Activated T-cell treated with anti-CD3 and anti-CD28 coated beads, Interleukin-2, amount 50 U/mL, for 72 hours (primary cell): Measurements from ENCODE around the gene DQX1. TPM values are rescaled to one million over a fixed set of nuclear protein-coding genes. Genes with fewer than 3 reads are reported as not detected.
A peak's percentile ranks its signal among the peaks of the same experiment; 100 is the strongest.

Source experiments
- ATAC-seq, 2 donors: fragments of 150-1000 bp; cut with Tn5 transposase; replicated peaks in 1 of 2; 2 replicates each; pipeline ENCODE4 v1.10.0; 2021; ENCODE audit warnings: moderate library complexity in 2 of 2, mild to moderate bottlenecking in 1 of 2
- DNase-seq, 2 donors: peaks; one replicate each; pipeline ENCODE4 v3.0.0; 2021 to 2022; ENCODE audit warnings: mixed read lengths in 1 of 2
- H3K27ac Mint-ChIP-seq: one replicate; pipeline ENCODE4 v1.8.0; 2022; ENCODE audit warnings: mild to moderate bottlenecking, moderate library complexity, mixed read lengths
- H3K27me3 Mint-ChIP-seq: one replicate; pipeline ENCODE4 v1.8.0; 2022; ENCODE audit warnings: low read depth, mixed read lengths
- H3K36me3 Mint-ChIP-seq, 2 donors: one replicate each; pipeline ENCODE4 v1.8.0; 2022; ENCODE audit warnings: mixed read lengths in 2 of 2, mild to moderate bottlenecking in 1 of 2; ENCODE audit not compliant: insufficient read depth in 2 of 2
- H3K4me1 Mint-ChIP-seq: one replicate; pipeline ENCODE4 v1.8.0; 2022; ENCODE audit warnings: low read depth, mixed read lengths
- H3K4me3 Mint-ChIP-seq, 2 donors: one replicate each; pipeline ENCODE4 v1.8.0; 2022; ENCODE audit warnings: mild to moderate bottlenecking in 2 of 2, mixed read lengths in 2 of 2, moderate library complexity in 2 of 2
- H3K9me3 Mint-ChIP-seq, 2 donors: one replicate each; pipeline ENCODE4 v1.8.0; 2022; ENCODE audit warnings: mixed read lengths in 2 of 2
- total RNA-seq, 2 donors: library from RNA; stranded (reverse); gene quantifications; one replicate each; pipeline ENCODE4 v1.2.3, GENCODE V29; 2022

DQX1 gene
- total RNA-seq, 2 donors from 2014 or later, result 1.5 to 1.9 TPM

GRCh38 chr2:74524005-74524404 lies 2.0 kb downstream of the DQX1 start:
- H3K4me1 Mint-ChIP-seq, result peaks cover 18% of the 10 kb centered on the region
- peaks cover 14% of the 10 kb centered on the region for H3K27me3 Mint-ChIP-seq
- H3K36me3 Mint-ChIP-seq, result peaks cover 16% of the 10 kb centered on the region in 2 donors
- peaks cover 0 to 3% of the 10 kb centered on the region in 2 donors for H3K9me3 Mint-ChIP-seq
- no peak overlapping the region for H3K4me3 Mint-ChIP-seq
- DNase-seq (no peak), ATAC-seq (no peak)
- no peak overlapping the region for H3K27ac Mint-ChIP-seq

GRCh38 chr2:74522516-74522915 lies 3.5 kb downstream of the DQX1 start:
- Mint-ChIP-seq H3K4me1 (peaks cover 4% of the 10 kb centered on the region), H3K36me3 (peaks cover 8 to 12% of the 10 kb centered on the region in 2 donors), H3K4me3 (no peak overlapping the region), H3K9me3 (peaks cover 0 to 3% of the 10 kb centered on the region in 2 donors), H3K27ac (no peak overlapping the region), H3K27me3 (peaks cover 29% of the 10 kb centered on the region)
- DNase-seq, result no peak
- no peak for ATAC-seq

GRCh38 chr2:74516650-74517049 lies 9.4 kb downstream of the DQX1 start:
- DNase-seq, result no peak
- peaks cover 15% of the 10 kb centered on the region for H3K4me1 Mint-ChIP-seq
- no peak overlapping the region for H3K27ac Mint-ChIP-seq
- H3K36me3 Mint-ChIP-seq, result peaks cover 3 to 7% of the 10 kb centered on the region in 2 donors
- peak overlapping the region; percentile 84 to 86 for H3K4me3 Mint-ChIP-seq
- no peaks in the 10 kb centered on the region for H3K9me3 Mint-ChIP-seq
- H3K27me3 Mint-ChIP-seq, result peaks cover 75% of the 10 kb centered on the region
- ATAC-seq, result no peak

GRCh38 chr2:74515981-74516633 lies 9.9 kb downstream of the DQX1 start:
- no peak overlapping the region for H3K27ac Mint-ChIP-seq

GRCh38 chr2:74515271-74515980 lies 10.6 kb downstream of the DQX1 start:
- ATAC-seq (peak; percentile 2 to 10), DNase-seq (no peak)
- Mint-ChIP-seq H3K27ac (no peak overlapping the region), H3K9me3 (no peaks in the 10 kb centered on the region), H3K4me3 (peak overlapping the region; percentile 71 to 86), H3K36me3 (peaks cover 3 to 7% of the 10 kb centered on the region in 2 donors), H3K4me1 (peaks cover 22% of the 10 kb centered on the region), H3K27me3 (peaks cover 80% of the 10 kb centered on the region)

More at GRCh38 chr2:74515981-74516633, 9.9 kb downstream of the DQX1 start:
- ATAC-seq, result peak; percentile 77 to 82
- H3K4me3 Mint-ChIP-seq, result peak overlapping the region; percentile 84 to 86
- H3K27me3 Mint-ChIP-seq, result peaks cover 81% of the 10 kb centered on the region
- no peaks in the 10 kb centered on the region for H3K9me3 Mint-ChIP-seq
- DNase-seq, result peak; percentile 81 to 85
- H3K36me3 Mint-ChIP-seq, result peaks cover 3 to 7% of the 10 kb centered on the region in 2 donors
- peaks cover 21% of the 10 kb centered on the region for H3K4me1 Mint-ChIP-seq

GRCh38 chr2:74514368-74515270 lies 11.4 kb downstream of the DQX1 start, which contains the start of gene TLX2:
TSS of gene TLX2 (plus strand) at chr2:74514450. CDS start at chr2:74514807, 357 bp downstream.
- H3K4me1 Mint-ChIP-seq, result peaks cover 26% of the 10 kb centered on the region
- H3K4me3 Mint-ChIP-seq, result peak within 1 kb of the TSS; percentile 71 to 86
- DNase-seq (peak in 1 of 2 donors; percentile 29), ATAC-seq (peak; percentile 22 to 27)
- H3K27ac Mint-ChIP-seq, result no peak within 1 kb of the TSS
- H3K27me3 Mint-ChIP-seq, result peaks cover 76% of the 10 kb centered on the region
- H3K9me3 Mint-ChIP-seq, result no peaks in the 10 kb centered on the region
- H3K36me3 Mint-ChIP-seq, result peaks cover 3 to 7% of the 10 kb centered on the region in 2 donors

GRCh38 chr2:74513605-74514367 lies 12.2 kb downstream of the DQX1 start:
- ATAC-seq (peak; percentile 49 to 52), DNase-seq (peak; percentile 54 to 56)
- Mint-ChIP-seq H3K27me3 (peaks cover 71% of the 10 kb centered on the region), H3K4me3 (peak overlapping the region; percentile 59 to 71), H3K4me1 (peaks cover 30% of the 10 kb centered on the region), H3K36me3 (peaks cover 3 to 7% of the 10 kb centered on the region in 2 donors), H3K9me3 (no peaks in the 10 kb centered on the region), H3K27ac (no peak overlapping the region)

GRCh38 chr2:74512744-74513604 lies 13.1 kb downstream of the DQX1 start:
- DNase-seq (no peak), ATAC-seq (no peak)
- Mint-ChIP-seq H3K4me3 (peak overlapping the region; percentile 59 to 71), H3K27ac (no peak overlapping the region), H3K27me3 (peaks cover 63% of the 10 kb centered on the region), H3K36me3 (peaks cover 3 to 7% of the 10 kb centered on the region in 2 donors), H3K9me3 (no peaks in the 10 kb centered on the region), H3K4me1 (peaks cover 38% of the 10 kb centered on the region)

- Mint-ChIP-seq H3K36me3 (peaks cover 3 to 6% of the 10 kb centered on the region in 2 donors), H3K4me1 (peaks cover 44% of the 10 kb centered on the region), H3K27me3 (peaks cover 47% of the 10 kb centered on the region), H3K27ac (no peak overlapping the region), H3K4me3 (peak overlapping the region in 1 of 2 donors; percentile 21), H3K9me3 (no peaks in the 10 kb centered on the region)
- no peak for DNase-seq
- ATAC-seq, result no peak
Observed at GRCh38 chr2:74511104-74511989, 14.7 kb downstream of the DQX1 start.

GRCh38 chr2:74510272-74510671 lies 15.8 kb downstream of the DQX1 start:
- peak overlapping the region in 1 of 2 donors; percentile 52 for H3K4me3 Mint-ChIP-seq
- no peak overlapping the region for H3K27ac Mint-ChIP-seq
- H3K36me3 Mint-ChIP-seq, result peaks cover 3 to 9% of the 10 kb centered on the region in 2 donors
- DNase-seq, result no peak
- H3K4me1 Mint-ChIP-seq, result peaks cover 46% of the 10 kb centered on the region
- no peaks in the 10 kb centered on the region for H3K9me3 Mint-ChIP-seq
- ATAC-seq, result no peak
- peaks cover 41% of the 10 kb centered on the region for H3K27me3 Mint-ChIP-seq
